ENCODE data around the gene MED7.

Gene MED7

DNA sequence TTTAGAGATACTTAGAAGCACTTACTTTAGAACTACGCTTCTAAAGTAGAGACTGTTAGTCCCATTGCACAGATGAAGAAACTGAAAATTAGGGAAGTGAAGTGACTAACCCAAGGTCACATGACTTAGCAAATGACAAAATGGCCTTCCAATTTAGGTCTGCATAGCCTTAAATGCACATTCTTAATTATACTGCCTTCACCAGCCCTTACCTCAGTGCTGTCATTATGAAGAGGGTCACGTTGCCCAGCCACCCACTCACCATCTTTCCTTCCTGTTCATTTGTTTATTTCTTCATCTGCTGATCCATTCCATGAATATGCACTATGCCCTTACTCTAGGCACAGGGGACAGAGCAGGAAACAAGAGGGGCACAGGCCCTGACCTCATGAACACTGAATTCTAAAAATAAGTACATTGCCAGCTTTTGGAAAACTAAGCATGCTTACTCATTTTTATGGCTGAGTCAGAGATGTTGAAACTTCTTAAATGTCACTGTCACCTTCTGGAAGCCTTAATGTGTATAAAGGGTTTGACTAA is 42.5 kb downstream of the MED7 start:
- DNase-seq: no peak

DNA sequence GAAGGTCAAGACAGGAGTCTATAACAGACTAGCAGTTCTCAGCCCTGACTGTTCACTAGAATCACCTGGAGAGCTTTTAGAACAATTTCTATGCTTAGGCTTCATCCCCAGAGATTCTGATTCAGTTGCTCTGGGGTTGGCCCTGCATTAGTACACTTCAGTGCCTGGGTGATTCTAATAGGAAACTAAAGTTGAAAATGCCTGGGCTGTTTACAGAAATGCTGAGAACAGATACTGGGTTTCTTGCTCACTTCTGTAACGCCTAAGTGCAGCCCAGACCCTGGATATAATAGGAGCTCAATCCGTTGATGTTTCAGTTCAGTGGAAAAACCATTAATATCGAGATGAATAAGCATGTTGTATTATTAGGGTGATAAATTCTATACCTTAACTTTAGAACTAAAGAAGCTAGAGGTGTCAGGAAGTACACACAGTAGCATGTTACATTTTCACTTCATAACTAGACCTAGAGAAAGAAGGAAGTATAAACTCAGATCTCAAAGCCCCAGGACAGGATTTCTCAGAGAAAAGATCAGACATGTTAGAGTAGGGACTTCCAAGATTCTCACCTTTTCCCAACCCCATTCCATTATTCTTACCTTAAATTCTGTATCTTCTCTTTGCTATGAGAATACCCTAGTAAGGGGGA is 54.2 kb downstream of the MED7 start:
- no peak for DNase-seq
